ENCODE data around the gene HSH2D.

DNA sequence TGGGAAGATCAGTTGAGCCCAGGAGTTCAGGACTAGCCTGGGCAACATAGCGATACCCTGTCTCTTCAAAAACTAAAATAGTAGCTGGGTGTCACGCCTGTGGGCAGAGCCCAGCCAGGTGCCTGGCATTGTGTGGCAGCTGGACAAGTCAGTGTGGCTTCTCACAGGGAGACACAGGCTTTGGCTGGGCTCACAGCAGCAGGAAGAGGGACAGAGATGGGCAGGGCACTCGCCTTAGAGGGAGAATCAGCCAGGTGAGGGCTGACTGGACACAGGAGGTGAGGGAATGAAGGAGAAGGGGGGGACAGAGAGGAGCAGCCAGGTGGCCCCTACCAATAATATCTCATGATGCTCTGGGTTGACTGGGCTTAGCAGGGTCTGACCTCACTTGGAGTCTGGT lies 45.0 kb downstream of the HSH2D start:
- no peak for TF ChIP-seq KLF16 (IDR thresholded peaks at IDR 0.05)
- TF ChIP-seq, protein P1, sequence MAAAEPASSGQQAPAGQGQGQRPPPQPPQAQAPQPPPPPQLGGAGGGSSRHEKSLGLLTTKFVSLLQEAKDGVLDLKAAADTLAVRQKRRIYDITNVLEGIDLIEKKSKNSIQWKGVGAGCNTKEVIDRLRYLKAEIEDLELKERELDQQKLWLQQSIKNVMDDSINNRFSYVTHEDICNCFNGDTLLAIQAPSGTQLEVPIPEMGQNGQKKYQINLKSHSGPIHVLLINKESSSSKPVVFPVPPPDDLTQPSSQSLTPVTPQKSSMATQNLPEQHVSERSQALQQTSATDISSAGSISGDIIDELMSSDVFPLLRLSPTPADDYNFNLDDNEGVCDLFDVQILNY (CRISPR knock-in tag; IDR thresholded peaks at IDR 0.05) = no peak

All from K562 (cell line).